ENCODE data around the gene LNP1. TPM values are rescaled to one million over a fixed set of nuclear protein-coding genes. Genes with fewer than 3 reads are reported as not detected.

The LNP1 gene
- total RNA-seq, 1 experiment from 2014 or later: 1.8 TPM

DNA sequence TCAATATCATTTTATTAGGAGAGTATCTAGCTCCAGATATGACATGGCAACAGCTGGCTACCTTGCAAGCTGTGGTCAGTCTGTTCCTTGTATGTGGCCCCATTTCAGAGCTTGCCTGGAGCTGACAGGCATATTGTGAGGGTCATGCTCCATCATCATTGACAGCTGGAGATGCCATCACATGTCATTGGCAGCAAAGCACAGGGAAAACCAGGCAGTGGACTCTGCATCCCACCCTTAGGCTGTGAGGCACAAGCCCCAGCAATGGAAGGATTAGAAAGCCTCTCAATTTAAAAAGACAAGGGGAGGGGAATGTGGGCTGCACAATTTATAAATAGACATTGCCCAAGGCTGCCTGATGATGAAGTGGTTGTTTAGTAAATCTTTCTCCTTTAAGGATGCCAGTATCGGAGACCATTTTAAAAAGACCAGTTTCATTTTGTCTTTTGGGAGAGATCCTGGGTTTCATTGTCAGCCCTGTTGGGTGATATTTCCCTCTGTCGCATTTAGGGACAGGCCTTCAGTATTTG lies 27.9 kb downstream of the LNP1 start:
- Histone ChIP-seq H3K9me3 (ENCODE audit: control insufficient read depth, insufficient read depth, low read depth, low read length) (no peaks in the 10 kb centered on the region), H3K27me3 (ENCODE audit: control insufficient read depth, insufficient read depth, low read length) (peaks cover 8% of the 10 kb centered on the region), H3K4me3 (ENCODE audit: low read depth in 2 of 2, low read length in 2 of 2) (no peak overlapping the region), H3K36me3 (ENCODE audit: control insufficient read depth, insufficient read depth, low read length) (no peaks in the 10 kb centered on the region), H3K27ac (ENCODE audit: low read length) (no peak overlapping the region), H3K4me1 (ENCODE audit: control insufficient read depth, insufficient read depth, low read length) (no peaks in the 10 kb centered on the region)
- CTCF ChIA-PET: no interaction called here
- in situ Hi-C loops (cut with HindIII; ENCODE audit: low pct_unique_long_range_greater_than_20kb, low sequenced_read_pairs): no loop called here
- ATAC-seq (no peak), DNase-seq (ENCODE audit: low read depth, low spot score) (no peak)
- no TSS peak for BruUV-seq (replicated peaks)
- TF ChIP-seq, protein P1, sequence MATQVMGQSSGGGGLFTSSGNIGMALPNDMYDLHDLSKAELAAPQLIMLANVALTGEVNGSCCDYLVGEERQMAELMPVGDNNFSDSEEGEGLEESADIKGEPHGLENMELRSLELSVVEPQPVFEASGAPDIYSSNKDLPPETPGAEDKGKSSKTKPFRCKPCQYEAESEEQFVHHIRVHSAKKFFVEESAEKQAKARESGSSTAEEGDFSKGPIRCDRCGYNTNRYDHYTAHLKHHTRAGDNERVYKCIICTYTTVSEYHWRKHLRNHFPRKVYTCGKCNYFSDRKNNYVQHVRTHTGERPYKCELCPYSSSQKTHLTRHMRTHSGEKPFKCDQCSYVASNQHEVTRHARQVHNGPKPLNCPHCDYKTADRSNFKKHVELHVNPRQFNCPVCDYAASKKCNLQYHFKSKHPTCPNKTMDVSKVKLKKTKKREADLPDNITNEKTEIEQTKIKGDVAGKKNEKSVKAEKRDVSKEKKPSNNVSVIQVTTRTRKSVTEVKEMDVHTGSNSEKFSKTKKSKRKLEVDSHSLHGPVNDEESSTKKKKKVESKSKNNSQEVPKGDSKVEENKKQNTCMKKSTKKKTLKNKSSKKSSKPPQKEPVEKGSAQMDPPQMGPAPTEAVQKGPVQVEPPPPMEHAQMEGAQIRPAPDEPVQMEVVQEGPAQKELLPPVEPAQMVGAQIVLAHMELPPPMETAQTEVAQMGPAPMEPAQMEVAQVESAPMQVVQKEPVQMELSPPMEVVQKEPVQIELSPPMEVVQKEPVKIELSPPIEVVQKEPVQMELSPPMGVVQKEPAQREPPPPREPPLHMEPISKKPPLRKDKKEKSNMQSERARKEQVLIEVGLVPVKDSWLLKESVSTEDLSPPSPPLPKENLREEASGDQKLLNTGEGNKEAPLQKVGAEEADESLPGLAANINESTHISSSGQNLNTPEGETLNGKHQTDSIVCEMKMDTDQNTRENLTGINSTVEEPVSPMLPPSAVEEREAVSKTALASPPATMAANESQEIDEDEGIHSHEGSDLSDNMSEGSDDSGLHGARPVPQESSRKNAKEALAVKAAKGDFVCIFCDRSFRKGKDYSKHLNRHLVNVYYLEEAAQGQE (IDR thresholded peaks at IDR 0.05; ENCODE audit: insufficient read depth in 1 of 2, low read depth in 2 of 2, low read length in 1 of 2): no peak
- TF ChIP-seq POLR2AphosphoS5 (IDR thresholded peaks at IDR 0.05; ENCODE audit: low read depth, low read length): no peak
- TF ChIP-seq TCF7L2 (IDR thresholded peaks at IDR 0.05; ENCODE audit: low read depth, low read length): no peak
- TF ChIP-seq, protein P2, sequence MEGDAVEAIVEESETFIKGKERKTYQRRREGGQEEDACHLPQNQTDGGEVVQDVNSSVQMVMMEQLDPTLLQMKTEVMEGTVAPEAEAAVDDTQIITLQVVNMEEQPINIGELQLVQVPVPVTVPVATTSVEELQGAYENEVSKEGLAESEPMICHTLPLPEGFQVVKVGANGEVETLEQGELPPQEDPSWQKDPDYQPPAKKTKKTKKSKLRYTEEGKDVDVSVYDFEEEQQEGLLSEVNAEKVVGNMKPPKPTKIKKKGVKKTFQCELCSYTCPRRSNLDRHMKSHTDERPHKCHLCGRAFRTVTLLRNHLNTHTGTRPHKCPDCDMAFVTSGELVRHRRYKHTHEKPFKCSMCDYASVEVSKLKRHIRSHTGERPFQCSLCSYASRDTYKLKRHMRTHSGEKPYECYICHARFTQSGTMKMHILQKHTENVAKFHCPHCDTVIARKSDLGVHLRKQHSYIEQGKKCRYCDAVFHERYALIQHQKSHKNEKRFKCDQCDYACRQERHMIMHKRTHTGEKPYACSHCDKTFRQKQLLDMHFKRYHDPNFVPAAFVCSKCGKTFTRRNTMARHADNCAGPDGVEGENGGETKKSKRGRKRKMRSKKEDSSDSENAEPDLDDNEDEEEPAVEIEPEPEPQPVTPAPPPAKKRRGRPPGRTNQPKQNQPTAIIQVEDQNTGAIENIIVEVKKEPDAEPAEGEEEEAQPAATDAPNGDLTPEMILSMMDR (IDR thresholded peaks at IDR 0.05): no peak
- no peak for TF ChIP-seq SIN3A (IDR thresholded peaks at IDR 0.05; ENCODE audit: borderline replicate concordance, insufficient read depth, low read depth, low read length)
- POLR2A ChIA-PET: no interaction called here
- intact Hi-C loops (cut with micrococcal nuclease; ENCODE audit: unreplicated experiment): no loop called here

DNA sequence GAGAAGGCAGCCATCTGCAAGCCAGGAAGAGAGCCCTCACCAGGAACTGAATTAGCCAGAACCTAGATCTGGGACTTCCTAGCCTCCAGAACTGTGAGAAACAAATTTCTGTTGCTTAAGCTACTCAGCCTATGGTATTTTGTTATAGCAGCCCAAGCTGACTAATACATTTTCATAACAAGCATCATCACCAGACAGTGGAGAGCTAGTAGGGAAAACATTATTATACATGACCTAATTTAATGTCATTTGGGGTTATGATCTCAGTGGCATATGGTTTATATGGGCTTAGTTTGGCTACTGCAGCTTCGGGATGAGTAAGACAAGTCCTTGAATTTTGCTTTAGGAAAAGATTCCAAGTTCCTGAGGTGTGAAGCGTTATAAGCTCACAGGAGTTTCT lies 35.6 kb downstream of the LNP1 start:
- intact Hi-C loops (cut with micrococcal nuclease; ENCODE audit: unreplicated experiment) (no loop called here), in situ Hi-C loops (cut with HindIII; ENCODE audit: low pct_unique_long_range_greater_than_20kb, low sequenced_read_pairs) (no loop called here)
- Histone ChIP-seq H3K27me3 (ENCODE audit: control insufficient read depth, insufficient read depth, low read length) (no peaks in the 10 kb centered on the region), H3K4me1 (ENCODE audit: control insufficient read depth, insufficient read depth, low read length) (no peaks in the 10 kb centered on the region), H3K36me3 (ENCODE audit: control insufficient read depth, insufficient read depth, low read length) (no peaks in the 10 kb centered on the region), H3K27ac (ENCODE audit: low read length) (no peak overlapping the region), H3K4me3 (ENCODE audit: low read depth in 2 of 2, low read length in 2 of 2) (no peak overlapping the region), H3K9me3 (ENCODE audit: control insufficient read depth, insufficient read depth, low read depth, low read length) (no peaks in the 10 kb centered on the region)
- ATAC-seq (no peak), DNase-seq (ENCODE audit: low read depth, low spot score) (no peak)
- BruUV-seq (replicated peaks): no TSS peak
- ChIA-PET POLR2A (interaction anchor here (0.6 kb wide), 1 partner anchor 49 kb away, joined by 5 read pairs; no protein-coding TSS in a partner anchor), CTCF (no interaction called here)
- TF ChIP-seq POLR2AphosphoS5 (IDR thresholded peaks at IDR 0.05; ENCODE audit: low read depth, low read length): no peak
- no peak for TF ChIP-seq TCF7L2 (IDR thresholded peaks at IDR 0.05; ENCODE audit: low read depth, low read length)
- TF ChIP-seq, protein P1 (IDR thresholded peaks at IDR 0.05; ENCODE audit: insufficient read depth in 1 of 2, low read depth in 2 of 2, low read length in 1 of 2): no peak
- TF ChIP-seq SIN3A (IDR thresholded peaks at IDR 0.05; ENCODE audit: borderline replicate concordance, insufficient read depth, low read depth, low read length): no peak
- TF ChIP-seq, protein P2 (IDR thresholded peaks at IDR 0.05): no peak
